ENCODE measurements around the gene SOHLH2. TPM values are rescaled to one million over a fixed set of nuclear protein-coding genes. Genes with fewer than 3 reads are reported as not detected.

SOHLH2 gene
- total and polyA plus RNA-seq, 4 donors = 0.04 to 0.28 (median 0.08) TPM

DNA sequence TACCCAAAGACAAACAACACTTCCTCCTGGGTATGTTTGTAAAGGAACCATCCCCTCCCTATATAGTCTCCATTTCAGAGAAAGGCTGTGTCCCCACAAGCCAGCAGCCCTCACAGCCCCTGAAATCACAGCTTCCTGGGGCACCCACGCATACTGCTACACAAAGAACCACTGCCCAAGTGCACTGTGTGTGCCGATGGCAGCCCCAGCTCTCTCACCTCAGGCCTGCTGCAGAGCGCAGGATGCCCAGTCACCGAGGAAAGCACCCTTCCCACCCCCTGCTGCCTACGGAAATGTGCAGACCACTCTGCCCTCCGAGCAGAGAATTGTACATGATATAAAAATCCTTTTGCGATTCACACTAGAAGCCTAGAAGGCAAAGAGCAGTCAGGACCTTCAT, 39.4 kb downstream of the SOHLH2 start:
- H3K36me3 ChIP-seq (ENCODE audit: control insufficient read depth in 4 of 4, insufficient read depth in 4 of 4, low read length in 4 of 4) = no peaks in the 10 kb centered on the region
- 76 to 86% methylated on average over 7 of the region's 7 CpGs for WGBS, 2 donors
- H3K4me3 ChIP-seq = no peak overlapping the region
- no peaks in the 10 kb centered on the region for H3K4me1 ChIP-seq (ENCODE audit: control insufficient read depth in 5 of 5, insufficient read depth in 5 of 5, low read length in 5 of 5)
- TF ChIP-seq, protein P1, sequence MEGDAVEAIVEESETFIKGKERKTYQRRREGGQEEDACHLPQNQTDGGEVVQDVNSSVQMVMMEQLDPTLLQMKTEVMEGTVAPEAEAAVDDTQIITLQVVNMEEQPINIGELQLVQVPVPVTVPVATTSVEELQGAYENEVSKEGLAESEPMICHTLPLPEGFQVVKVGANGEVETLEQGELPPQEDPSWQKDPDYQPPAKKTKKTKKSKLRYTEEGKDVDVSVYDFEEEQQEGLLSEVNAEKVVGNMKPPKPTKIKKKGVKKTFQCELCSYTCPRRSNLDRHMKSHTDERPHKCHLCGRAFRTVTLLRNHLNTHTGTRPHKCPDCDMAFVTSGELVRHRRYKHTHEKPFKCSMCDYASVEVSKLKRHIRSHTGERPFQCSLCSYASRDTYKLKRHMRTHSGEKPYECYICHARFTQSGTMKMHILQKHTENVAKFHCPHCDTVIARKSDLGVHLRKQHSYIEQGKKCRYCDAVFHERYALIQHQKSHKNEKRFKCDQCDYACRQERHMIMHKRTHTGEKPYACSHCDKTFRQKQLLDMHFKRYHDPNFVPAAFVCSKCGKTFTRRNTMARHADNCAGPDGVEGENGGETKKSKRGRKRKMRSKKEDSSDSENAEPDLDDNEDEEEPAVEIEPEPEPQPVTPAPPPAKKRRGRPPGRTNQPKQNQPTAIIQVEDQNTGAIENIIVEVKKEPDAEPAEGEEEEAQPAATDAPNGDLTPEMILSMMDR (IDR thresholded peaks at IDR 0.05; ENCODE audit: control extremely low read depth, extremely low read depth) = no peak
- no peak for DNase-seq
- H3K27ac ChIP-seq (ENCODE audit: low read depth in 1 of 2, low read length in 1 of 2) = no peak overlapping the region
- no peak overlapping the region for H3K9ac ChIP-seq (ENCODE audit: insufficient read depth in 1 of 2, low read length in 2 of 2)
- H3K27me3 ChIP-seq (ENCODE audit: control insufficient read depth in 3 of 3, insufficient read depth in 3 of 3, low read length in 2 of 3) = no peaks in the 10 kb centered on the region
- no peaks in the 10 kb centered on the region for H3K9me3 ChIP-seq (ENCODE audit: control insufficient read depth in 4 of 4, insufficient read depth in 3 of 4, low read length in 3 of 4)
- ATAC-seq (ENCODE audit: insufficient read depth, low FRiP score) = no peak

DNA sequence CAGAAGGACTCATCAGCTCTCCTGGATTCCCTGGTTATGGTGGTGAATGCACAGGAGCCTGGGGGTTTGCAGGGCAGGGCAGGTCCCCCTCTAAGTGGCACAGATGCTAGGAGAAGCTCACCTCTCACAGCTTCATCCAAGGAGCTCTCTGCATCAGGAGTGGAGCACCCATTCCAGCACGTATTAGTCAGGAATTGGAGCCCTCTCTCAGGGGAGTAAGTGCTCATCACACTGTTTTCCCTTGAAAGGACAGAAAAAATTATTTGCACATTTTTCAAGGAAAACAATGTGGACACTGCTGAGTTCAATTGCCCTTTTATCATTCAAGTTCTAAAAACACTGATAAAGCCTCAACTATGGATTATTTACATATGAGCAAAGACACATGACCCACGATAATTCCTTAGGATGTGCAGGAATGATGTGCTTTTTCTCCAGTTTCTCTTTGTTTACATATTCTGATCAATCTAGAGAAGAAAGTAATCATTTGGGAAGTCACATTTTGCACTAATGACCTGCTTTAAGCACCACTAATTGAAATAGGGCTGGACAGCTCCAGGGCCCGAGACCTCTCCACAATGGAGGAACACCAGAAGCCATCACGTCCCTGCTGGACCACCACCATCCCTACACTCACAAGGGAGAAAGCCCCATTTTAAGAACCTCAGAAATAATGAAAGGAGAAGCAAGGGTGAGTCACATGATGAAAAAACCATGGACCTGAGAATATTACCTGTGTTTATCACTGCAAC, 40.6 kb downstream of the SOHLH2 start:
- 83 to 86% methylated on average over 4 of the region's 4 CpGs for WGBS, 2 donors
- no peak overlapping the region for H3K27ac ChIP-seq (ENCODE audit: low read depth in 1 of 2, low read length in 1 of 2)
- H3K27me3 ChIP-seq (ENCODE audit: control insufficient read depth in 3 of 3, insufficient read depth in 3 of 3, low read length in 2 of 3) = no peaks in the 10 kb centered on the region
- no peak for ATAC-seq (ENCODE audit: insufficient read depth, low FRiP score)
- no peaks in the 10 kb centered on the region for H3K36me3 ChIP-seq (ENCODE audit: control insufficient read depth in 4 of 4, insufficient read depth in 4 of 4, low read length in 4 of 4)
- DNase-seq = no peak
- H3K4me1 ChIP-seq (ENCODE audit: control insufficient read depth in 5 of 5, insufficient read depth in 5 of 5, low read length in 5 of 5) = no peaks in the 10 kb centered on the region
- H3K4me3 ChIP-seq = no peak overlapping the region
- TF ChIP-seq, protein P1 (IDR thresholded peaks at IDR 0.05; ENCODE audit: control extremely low read depth, extremely low read depth) = no peak
- no peaks in the 10 kb centered on the region for H3K9me3 ChIP-seq (ENCODE audit: control insufficient read depth in 4 of 4, insufficient read depth in 3 of 4, low read length in 3 of 4)
- H3K9ac ChIP-seq (ENCODE audit: insufficient read depth in 1 of 2, low read length in 2 of 2) = no peak overlapping the region

DNA sequence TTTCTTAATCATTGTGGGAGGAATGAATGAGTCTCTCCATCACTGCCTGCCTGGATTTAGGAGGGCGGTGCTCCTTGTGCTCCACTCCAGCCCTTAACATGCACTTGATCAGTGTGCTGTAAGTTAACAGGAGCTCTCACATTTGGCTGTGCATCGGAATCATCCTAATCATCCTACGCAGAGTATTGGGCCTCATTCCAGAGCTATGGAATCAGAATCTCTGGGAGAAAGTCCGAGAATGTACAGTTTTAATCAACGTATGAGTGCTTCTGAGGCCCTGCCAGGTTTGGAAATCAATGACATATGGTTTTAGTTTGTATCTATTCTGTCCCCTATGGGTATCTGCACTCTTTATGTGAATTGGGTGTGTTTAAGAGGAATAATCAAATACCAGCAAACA, 48.3 kb downstream of the SOHLH2 start:
- 86 to 87% methylated on average over 5 of the region's 5 CpGs for WGBS, 2 donors
- Histone ChIP-seq H3K27me3 (ENCODE audit: control insufficient read depth in 3 of 3, insufficient read depth in 3 of 3, low read length in 2 of 3) (no peaks in the 10 kb centered on the region), H3K9ac (ENCODE audit: insufficient read depth in 1 of 2, low read length in 2 of 2) (no peak overlapping the region), H3K9me3 (ENCODE audit: control insufficient read depth in 4 of 4, insufficient read depth in 3 of 4, low read length in 3 of 4) (no peaks in the 10 kb centered on the region), H3K36me3 (ENCODE audit: control insufficient read depth in 4 of 4, insufficient read depth in 4 of 4, low read length in 4 of 4) (no peaks in the 10 kb centered on the region), H3K27ac (ENCODE audit: low read depth in 1 of 2, low read length in 1 of 2) (no peak overlapping the region), H3K4me3 (no peak overlapping the region), H3K4me1 (ENCODE audit: control insufficient read depth in 5 of 5, insufficient read depth in 5 of 5, low read length in 5 of 5) (peaks cover 0 to 8% (median 3%) of the 10 kb centered on the region in 5 donors)
- TF ChIP-seq, protein P1 (IDR thresholded peaks at IDR 0.05; ENCODE audit: control extremely low read depth, extremely low read depth) = no peak
- ATAC-seq (ENCODE audit: insufficient read depth, low FRiP score) = no peak
- DNase-seq = no peak

All from lung (tissue), 12 donors.